Right atrium auricular region (tissue), 2 donors: ENCODE measurements around the gene IER5L. TPM values are rescaled to one million over a fixed set of nuclear protein-coding genes. Genes with fewer than 3 reads are reported as not detected.

Source experiments
- DNase-seq: peaks from one replicate; pipeline ENCODE4 v3.0.0-alpha.2; 2019; ENCODE audit warnings: low spot score
- H3K27ac ChIP-seq, 2 donors: fragments of 200-600 bp; sonication (generic); 1 replicate in 1 of 2; 2 replicates in 1 of 2; pipeline ENCODE4 v1.5.1; 2016 to 2019
- H3K27me3 ChIP-seq, 2 donors: fragments of 200-600 bp; sonication (generic); one replicate each; pipeline versions ENCODE4 v1.5.1 to v1.6.0; 2017 to 2019
- H3K36me3 ChIP-seq: fragments of 200-600 bp; sonication (generic); one replicate; pipeline ENCODE4 v1.5.1; 2016
- H3K4me1 ChIP-seq, 2 donors: fragments of 200-600 bp; sonication (generic); one replicate each; pipeline versions ENCODE4 v1.5.1 to v1.6.0; 2017 to 2019
- H3K4me3 ChIP-seq, 2 donors: fragments of 200-600 bp; sonication (generic); 1 replicate in 1 of 2; 2 replicates in 1 of 2; pipeline ENCODE4 v1.5.1; 2017 to 2019; ENCODE audit warnings: mild to moderate bottlenecking in 1 of 2, moderate library complexity in 1 of 2
- H3K9me3 ChIP-seq, 2 donors: fragments of 200-600 bp; sonication (generic); one replicate each; pipeline ENCODE4 v1.5.1; 2019
- total RNA-seq, 2 donors: library from RNA; depleted of rRNA; stranded (reverse); fragments of >200 nt; gene quantifications; one replicate each; pipeline ENCODE4 v1.1.0, GENCODE V29; 2016
- TF ChIP-seq, protein P1 (sequence below), 2 donors: fragments of 200-600 bp; sonication (generic); IDR thresholded peaks; one replicate each; pipeline ENCODE4 v1.5.1; 2019; ENCODE audit warnings: antibody characterized with exemption in 2 of 2

Gene IER5L
- total RNA-seq, 2 donors from 2014 or later = 5.5 to 11.6 TPM

DNA sequence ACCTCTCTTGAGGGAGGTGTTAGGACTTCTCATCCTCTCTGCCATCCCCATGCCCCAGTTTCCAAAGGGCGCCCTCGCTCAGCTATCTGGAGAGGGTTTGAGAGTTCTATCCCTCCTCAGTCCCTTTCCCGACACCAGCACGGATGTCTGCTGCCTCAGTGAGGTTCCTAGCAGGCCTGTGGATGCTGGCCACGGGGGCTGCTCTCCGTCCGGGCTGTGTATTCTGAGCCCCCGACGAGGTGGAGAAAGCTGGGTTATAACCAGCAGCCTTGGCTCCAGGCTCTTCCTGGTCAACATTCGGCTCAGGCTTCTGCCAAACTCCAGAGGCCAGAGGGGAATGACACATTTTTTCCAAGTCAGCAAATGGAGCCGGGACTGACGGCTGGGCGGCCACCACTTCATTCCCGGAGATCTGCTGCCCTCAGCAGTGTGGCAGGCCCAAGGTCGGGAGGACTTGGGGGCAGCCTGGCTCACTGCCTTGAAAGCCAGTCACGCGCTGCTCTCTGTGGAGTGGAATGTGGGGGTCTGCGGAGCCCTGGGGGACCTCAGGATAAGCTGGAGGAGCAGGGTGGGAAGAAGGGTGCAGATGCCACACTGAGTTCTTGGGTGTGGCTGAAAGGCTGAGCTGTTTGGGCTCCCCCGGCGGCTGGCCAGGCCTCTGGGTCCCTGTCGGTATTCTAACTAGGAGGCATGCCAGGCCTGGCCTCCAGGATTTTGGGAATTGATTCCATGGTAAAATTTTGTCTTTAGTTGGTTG, 39.4 kb downstream of the IER5L start:
- H3K27me3 ChIP-seq = no peaks in the 10 kb centered on the region
- peak overlapping the region; percentile 99 to 100 for H3K27ac ChIP-seq
- H3K36me3 ChIP-seq = peaks cover 8% of the 10 kb centered on the region
- TF ChIP-seq, protein P1, sequence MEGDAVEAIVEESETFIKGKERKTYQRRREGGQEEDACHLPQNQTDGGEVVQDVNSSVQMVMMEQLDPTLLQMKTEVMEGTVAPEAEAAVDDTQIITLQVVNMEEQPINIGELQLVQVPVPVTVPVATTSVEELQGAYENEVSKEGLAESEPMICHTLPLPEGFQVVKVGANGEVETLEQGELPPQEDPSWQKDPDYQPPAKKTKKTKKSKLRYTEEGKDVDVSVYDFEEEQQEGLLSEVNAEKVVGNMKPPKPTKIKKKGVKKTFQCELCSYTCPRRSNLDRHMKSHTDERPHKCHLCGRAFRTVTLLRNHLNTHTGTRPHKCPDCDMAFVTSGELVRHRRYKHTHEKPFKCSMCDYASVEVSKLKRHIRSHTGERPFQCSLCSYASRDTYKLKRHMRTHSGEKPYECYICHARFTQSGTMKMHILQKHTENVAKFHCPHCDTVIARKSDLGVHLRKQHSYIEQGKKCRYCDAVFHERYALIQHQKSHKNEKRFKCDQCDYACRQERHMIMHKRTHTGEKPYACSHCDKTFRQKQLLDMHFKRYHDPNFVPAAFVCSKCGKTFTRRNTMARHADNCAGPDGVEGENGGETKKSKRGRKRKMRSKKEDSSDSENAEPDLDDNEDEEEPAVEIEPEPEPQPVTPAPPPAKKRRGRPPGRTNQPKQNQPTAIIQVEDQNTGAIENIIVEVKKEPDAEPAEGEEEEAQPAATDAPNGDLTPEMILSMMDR (IDR thresholded peaks at IDR 0.05) = no peak
- peak; percentile 92 for DNase-seq
- peak overlapping the region in 1 of 2 donors; percentile 51 for H3K4me3 ChIP-seq
- peaks cover 0 to 61% of the 10 kb centered on the region in 2 donors for H3K4me1 ChIP-seq
- no peaks in the 10 kb centered on the region for H3K9me3 ChIP-seq

DNA sequence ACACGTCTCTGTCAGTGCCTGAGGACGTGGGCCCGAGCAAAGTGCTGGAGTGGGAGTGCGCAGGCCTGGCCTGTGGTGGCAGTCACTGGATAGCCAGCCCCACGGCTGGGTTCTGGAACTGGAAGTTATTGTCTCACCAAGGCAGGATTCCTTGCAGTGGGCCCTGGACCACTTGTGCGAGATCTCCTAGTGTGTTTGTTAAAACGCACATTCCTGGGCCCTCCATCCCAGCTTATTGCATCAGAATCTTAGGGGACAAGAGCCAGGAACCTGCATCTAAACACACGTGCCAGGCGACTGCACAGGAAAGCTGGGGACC, 40.0 kb downstream of the IER5L start:
- H3K9me3 ChIP-seq = no peaks in the 10 kb centered on the region
- peak; percentile 72 for DNase-seq
- H3K4me3 ChIP-seq = no peak overlapping the region

DNA sequence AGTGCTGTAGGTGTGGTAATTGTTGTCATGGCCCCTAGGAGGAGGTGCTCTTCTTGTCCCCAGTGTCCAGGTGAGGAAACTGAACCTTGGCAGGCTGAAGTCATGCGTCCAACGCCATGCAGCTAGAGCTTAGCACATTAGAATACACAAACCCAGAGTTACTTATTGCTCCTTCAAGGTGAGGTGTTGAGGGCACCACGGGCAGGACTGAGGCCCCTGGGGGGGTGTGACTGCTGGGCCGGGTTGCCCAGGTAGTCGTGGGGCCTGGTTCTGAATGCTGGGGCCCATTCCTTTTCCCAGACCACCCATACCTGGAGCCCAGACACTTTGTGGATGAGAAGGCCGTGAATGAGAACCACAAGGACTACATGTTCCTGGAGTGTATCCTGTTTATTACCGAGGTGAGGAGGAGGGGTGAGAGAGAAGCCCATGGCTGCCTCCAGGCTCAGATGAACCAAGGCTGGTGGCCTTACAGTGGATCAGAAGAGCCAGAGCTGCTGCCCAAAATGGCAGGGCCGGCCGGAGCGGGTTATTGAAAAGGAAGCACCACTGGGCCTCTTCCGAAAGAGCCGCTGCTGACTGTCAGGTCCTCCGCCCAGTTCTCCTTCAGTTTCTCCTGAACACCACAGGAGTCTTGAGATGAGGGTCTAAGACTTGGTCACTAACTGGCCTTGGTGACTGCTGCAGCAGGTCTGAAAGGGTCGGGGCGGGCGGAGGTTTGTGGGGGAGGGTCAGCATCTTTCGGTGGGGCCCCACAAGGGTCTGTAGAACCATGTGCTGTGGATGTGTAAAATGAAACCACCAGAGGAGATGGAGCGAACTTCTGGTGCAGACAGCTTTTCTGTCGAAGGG, 40.5 kb downstream of the IER5L start:
- no peaks in the 10 kb centered on the region for H3K27me3 ChIP-seq
- H3K4me1 ChIP-seq = peaks cover 0 to 51% of the 10 kb centered on the region in 2 donors
- TF ChIP-seq, protein P1 (IDR thresholded peaks at IDR 0.05) = no peak
- no peak for DNase-seq
- H3K36me3 ChIP-seq = peaks cover 19% of the 10 kb centered on the region
- H3K27ac ChIP-seq = peak overlapping the region; percentile 99 to 100
- no peaks in the 10 kb centered on the region for H3K9me3 ChIP-seq
- no peak overlapping the region for H3K4me3 ChIP-seq

More for the DNA sequence above, 40.0 kb downstream of the IER5L start:
- Histone ChIP-seq H3K36me3 (peaks cover 13% of the 10 kb centered on the region), H3K4me1 (peaks cover 0 to 55% of the 10 kb centered on the region in 2 donors), H3K27me3 (no peaks in the 10 kb centered on the region), H3K27ac (peak overlapping the region; percentile 99 to 100)
- TF ChIP-seq, protein P1 (IDR thresholded peaks at IDR 0.05) = no peak

DNA sequence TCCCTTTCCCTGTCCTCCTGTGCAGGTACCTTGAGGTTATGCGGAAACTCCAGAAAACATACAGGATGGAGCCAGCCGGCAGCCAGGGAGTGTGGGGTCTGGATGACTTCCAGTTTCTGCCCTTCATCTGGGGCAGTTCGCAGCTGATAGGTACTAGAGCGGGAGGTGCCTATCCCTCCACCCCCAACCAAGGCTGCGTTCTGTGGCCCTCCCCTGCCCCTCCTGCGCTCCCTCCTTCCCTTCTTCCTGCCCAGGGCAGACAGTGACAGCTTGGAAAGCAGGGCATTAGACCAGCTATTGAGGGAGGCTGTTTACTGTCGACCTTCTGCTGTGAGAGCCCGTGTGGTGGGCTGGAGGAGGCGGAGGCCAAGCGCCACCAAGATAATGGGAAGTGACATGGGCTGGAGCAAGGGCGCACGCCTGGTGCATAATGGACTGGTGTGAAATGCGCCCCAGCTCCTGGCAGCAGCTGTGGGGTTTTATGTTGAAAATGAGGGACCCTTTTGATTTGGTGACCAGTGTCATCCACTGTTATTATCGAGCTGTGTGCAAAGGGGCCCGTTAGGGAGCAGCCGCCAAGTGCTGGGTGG, 41.5 kb downstream of the IER5L start:
- H3K36me3 ChIP-seq = peaks cover 22% of the 10 kb centered on the region
- H3K9me3 ChIP-seq = no peaks in the 10 kb centered on the region
- no peak for DNase-seq
- H3K4me1 ChIP-seq = peaks cover 0 to 46% of the 10 kb centered on the region in 2 donors
- TF ChIP-seq, protein P1 (IDR thresholded peaks at IDR 0.05) = no peak
- no peak overlapping the region for H3K27ac ChIP-seq
- H3K4me3 ChIP-seq = no peak overlapping the region
- no peaks in the 10 kb centered on the region for H3K27me3 ChIP-seq

DNA sequence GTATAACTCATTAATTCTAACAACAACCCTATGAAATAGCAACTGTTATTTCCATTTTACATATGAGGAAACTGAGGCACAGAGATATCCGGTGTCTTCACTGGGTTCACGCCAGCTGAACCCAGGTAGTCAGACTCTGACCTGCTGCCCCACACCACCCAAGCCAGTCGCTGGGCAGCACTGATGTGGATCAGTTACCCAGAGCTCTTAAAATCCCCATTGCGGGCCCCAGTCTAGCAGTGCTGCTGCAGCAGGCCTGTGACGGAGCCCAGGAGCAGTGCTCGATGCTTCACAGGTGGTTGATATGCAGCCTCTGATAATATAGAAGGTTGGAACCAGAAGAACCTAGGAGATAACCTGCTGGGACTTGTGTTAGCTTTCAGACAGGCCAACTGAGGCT, 42.6 kb downstream of the IER5L start:
- H3K4me1 ChIP-seq = peaks cover 0 to 38% of the 10 kb centered on the region in 2 donors
- H3K9me3 ChIP-seq = no peaks in the 10 kb centered on the region
- TF ChIP-seq, protein P1 (IDR thresholded peaks at IDR 0.05) = no peak
- H3K27me3 ChIP-seq = no peaks in the 10 kb centered on the region
- H3K27ac ChIP-seq = no peak overlapping the region
- DNase-seq = no peak
- no peak overlapping the region for H3K4me3 ChIP-seq
- H3K36me3 ChIP-seq = peaks cover 32% of the 10 kb centered on the region
